CD4-positive, alpha-beta T cell treated with Interleukin-2 at 100 ng/mL for 4 hours (primary cell): ENCODE measurements around the gene ULBP3.
"Not testable (repeated sequence)": the region's sequence is repeated elsewhere in the genome, so short reads cannot be mapped to it uniquely, and the experiment has no call there.

ENCODE experiments used
- DNase-seq: peaks from one replicate; pipeline ENCODE4 v3.0.0-alpha.2; 2020; ENCODE audit warnings: low spot score

ULBP3 gene

GRCh38 chr6:150076196-150076893 lies 7.4 kb upstream of the ULBP3 start:
- DNase-seq, result no peak

DNA sequence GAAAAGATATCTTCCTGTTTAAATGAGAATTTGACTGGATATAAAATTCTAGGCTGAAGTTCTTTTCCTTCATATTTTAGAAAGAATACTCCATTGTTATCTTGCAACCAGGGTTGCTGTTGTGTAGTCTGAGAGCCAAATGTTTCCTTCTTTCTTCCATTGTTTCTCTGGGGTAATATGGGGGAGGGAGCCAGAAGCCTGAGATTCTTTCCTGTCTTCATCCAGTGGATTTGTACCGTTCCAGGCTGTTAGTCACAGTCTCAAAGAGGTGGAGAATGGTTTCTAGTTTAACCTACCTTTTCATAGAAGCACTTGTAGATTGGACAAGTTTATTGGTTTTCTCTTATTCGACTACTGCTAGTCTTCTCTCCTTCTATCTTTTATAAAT lies 6.1 kb upstream of the ULBP3 start:
- no peak for DNase-seq

DNA sequence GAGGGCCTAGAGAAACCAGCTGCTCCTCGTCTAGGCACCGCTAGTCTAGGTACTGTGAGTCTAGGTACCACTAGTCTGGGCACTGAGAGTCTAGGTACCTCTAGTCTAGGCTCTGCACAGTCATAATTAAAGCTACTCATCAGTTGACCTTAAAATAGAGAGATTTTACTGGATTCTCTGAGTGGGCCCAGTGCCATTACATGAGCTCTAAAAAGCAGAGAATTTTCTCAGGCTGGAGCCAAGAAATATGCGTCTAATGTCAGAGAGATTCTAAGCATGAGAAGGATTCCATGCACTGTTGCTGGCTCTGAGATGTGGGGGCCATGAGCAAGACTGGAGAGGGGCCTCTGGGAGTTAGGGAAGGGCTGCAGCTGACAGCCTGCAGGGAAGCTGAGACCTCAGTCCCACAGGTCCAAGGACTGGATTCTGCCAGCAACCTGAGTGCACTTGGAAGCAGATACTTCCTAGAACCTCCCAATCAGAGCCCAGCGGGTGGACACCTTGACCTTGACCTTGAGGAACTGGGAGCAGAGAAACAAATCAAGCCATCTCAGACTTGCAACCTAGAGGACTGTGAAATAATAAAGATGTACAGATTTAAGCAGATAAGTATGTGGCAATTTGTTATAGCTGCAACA lies 5.6 kb upstream of the ULBP3 start:
- DNase-seq, result not testable (repeated sequence)

DNA sequence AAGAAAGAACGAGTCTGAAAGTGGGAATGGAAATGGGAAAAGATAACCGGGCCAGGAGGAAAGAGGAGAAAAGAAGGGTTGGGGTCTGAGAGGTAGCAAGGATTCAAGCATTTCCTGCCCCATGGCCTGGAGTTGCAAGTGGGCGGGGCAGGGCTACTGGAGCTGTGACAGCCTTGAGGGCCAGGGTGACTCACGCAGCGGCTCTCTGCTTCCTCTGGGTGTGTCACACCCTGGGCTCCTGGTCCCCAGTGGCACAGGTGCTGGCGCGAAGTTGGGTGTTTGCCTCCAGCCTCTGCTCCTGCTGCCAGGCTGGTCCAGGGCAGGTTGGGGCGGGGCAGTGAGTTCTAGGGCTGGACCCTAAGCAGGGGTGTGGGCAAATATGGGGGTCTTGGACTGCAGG lies 3.3 kb upstream of the ULBP3 start:
- DNase-seq, result peak; percentile 55

GRCh38 chr6:150070236-150070818 lies 1.4 kb upstream of the ULBP3 start:
- no peak for DNase-seq

- DNase-seq, result no peak
Observed at GRCh38 chr6:150069706-150070105, 785 bp upstream of the ULBP3 start.

GRCh38 chr6:150068151-150068550 lies 770 bp downstream of the ULBP3 start:
- no peak for DNase-seq

DNA sequence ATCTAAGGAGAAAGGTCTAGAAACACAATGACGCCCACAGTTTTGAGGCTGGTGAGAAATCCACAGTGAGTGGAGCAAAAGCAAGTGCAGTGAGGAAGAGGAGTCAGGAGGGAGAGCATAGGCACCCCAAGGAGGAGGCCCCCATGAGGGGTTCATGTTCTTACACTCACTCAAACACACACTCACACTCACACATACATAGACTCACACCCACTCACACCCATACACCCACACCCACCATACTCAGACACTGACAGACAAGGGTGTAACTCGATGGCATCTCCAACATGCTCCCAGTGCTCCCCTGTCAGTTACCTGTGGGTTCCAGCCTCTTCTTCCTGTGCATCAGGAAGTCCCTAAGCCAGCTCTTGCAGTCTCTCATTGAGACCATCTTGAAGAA lies 3.8 kb downstream of the ULBP3 start:
- no peak for DNase-seq

- DNase-seq, result no peak
Observed at GRCh38 chr6:150063640-150064039, 5.3 kb downstream of the ULBP3 start.

DNA sequence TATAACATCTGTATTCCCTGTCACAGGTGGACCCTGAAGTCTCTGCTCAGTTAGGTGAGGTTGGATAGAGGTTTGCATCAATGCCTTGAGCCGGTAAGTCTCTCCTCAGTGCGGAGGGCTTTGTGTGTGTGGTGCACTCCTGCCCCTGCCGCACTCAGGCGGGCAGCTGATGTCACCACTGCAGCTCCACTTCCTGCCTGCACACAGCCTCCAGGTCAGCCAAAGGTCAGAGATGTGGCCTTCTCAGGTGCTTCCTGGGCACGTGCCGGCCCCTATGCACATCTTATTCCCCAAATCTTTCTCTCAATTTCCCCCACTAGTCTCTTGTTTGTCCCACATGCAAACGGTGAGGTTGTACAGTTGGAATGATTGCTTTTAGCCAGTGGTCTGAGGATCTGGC lies 8.9 kb downstream of the ULBP3 start:
- not testable (repeated sequence) for DNase-seq

DNA sequence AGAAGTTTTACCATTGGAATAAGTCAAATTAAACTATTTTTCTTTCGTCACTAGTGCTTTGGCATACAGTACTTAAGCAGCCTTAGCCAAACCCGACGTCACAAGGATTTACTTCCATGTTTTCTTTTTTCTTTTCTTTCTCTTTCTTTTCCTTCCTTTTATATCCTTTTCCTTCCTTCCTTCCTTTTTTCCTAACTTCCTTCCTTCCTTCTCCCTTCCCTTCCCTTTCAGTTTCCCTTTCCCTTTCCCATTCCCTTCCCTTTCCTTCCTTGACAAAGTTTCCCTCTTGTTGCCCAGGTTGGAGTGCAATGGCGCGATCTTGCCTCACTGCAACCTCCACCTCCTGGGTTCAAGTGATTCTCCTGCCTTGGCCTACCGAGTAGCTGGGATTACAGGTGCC lies 9.9 kb downstream of the ULBP3 start:
- no peak for DNase-seq

DNA sequence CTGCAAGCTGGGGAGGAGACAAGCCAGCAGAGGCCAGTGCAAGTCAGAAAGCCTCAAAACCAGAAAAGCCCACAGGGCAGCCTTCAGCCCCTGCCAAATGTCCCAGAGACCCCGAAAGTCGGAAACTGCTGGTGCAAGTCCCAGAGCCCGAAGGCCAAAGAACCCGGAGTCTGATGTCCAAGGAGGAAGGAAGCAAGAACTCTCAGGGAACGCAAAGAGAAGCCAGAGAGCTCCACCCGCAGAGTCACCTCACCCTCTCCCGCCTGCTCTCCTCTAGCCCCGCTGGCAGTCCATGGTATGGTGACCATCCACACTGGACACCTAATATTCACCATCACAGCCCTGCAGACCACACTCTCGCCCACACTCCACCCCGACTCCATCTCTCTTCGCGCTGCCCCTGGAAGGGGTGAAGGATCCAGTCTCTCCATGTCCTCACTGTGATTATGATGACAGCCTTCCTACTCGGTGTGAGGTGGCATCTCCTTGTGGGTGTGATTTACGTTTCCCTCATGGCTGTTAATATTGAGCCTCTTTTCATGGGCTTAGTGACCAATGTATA lies 10.6 kb downstream of the ULBP3 start:
- DNase-seq, result no peak

- DNase-seq, result no peak
Observed at GRCh38 chr6:150057501-150057951, 11.4 kb downstream of the ULBP3 start.

DNA sequence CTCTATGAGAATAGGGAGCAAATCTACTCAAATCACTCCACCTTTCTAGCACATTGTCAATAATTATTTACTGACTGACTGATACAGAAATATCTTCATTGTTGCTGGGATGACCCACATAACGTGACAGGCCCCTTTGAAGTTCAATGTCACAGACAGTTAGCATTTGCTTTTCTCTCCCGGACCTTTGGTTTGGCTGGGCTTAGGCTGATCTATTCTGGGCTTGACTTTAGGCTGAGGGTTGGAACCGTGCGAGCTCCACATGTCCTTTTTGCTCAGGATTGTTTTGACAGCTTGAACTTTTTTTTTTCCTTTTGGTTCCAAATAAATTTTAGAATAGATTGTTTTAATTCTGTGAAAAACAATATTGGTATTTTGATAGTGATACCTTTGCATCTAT lies 12.0 kb downstream of the ULBP3 start:
- DNase-seq, result no peak

GRCh38 chr6:150056156-150056555 lies 12.8 kb downstream of the ULBP3 start:
- no peak for DNase-seq

DNA sequence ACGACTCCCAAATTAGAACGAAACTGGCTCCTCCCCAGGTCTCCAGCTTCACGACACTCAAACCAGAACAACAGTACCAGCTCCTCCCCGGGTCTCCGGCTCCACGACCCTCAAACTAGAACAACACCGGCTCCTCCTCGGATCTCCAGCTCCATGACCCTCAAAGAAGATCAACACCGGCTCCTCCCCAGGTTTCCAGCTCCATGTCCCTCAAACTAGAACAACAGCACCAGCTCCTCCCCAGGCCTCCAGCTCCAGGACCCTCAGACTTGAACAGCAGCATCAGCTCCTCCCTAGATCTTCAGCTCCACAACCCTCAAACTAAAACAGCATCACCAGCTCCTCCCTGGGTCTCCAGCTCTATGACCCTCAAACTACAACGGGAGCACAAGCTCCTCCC lies 13.8 kb downstream of the ULBP3 start:
- no peak for DNase-seq

- DNase-seq, result no peak
Observed at GRCh38 chr6:150053450-150053849, 15.5 kb downstream of the ULBP3 start.

GRCh38 chr6:150050846-150051245 lies 18.1 kb downstream of the ULBP3 start:
- DNase-seq, result no peak

DNA sequence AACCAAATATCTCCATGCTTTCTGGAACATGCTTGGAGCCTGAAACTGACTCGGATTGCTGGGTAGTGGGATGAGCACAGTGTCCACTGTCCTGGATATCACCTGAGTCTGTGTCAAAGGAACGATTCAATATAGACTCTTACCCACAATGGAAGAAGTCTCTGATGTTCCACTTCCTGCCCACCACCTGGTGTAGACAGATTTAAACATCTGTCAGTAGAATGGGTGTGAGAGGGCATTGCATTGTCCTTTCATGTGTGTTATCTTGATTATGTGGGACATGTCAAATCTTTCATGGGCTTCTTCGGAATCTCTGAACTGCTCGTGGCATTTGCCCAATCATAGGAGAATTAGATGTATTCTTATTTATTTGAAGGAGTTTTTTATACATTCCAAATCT lies 20.8 kb downstream of the ULBP3 start:
- no peak for DNase-seq

DNA sequence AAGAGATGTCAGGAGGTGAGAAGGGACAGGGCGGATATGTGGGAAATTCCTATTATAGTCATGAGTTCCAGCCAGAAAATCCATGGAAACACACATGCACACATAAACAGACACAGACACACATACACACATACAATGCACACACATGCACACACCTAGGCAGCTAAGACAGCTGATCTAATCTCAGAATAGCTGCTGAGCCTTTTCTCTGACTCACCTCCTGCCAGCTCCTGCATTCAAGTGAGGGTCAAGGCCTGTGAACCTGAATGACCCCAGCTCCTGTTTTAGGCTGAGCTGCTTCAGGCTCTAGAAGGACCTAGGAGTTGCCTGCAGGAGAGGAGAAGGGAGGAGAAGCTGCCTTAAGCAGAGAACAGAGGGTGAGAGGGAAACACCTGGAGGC lies 22.0 kb downstream of the ULBP3 start:
- DNase-seq, result no peak

DNA sequence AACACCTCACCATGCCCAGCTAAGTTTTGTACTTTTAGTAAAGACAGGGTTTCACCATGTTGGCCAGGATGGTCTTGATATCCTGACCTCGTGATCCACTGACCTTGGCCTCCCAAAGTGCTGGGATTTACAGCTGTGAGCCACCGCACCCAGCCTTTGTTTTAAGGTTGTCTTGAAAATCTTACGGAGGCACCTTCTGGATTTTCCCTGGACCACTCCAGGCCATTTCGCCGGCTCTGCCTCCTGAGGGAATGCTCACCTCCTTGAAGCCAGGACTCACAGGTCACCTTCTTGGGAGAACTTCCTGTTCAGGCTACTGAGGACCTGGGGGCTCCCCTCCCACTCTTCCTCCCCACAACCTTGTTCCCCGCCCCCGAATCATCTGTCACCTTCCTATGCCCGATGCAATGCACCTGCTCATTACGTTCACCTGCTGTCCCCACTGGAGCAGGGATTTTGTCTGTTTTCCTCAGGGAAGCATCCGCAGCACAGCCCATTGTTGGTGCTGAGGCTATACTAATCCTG lies 24.2 kb downstream of the ULBP3 start:
- no peak for DNase-seq

DNA sequence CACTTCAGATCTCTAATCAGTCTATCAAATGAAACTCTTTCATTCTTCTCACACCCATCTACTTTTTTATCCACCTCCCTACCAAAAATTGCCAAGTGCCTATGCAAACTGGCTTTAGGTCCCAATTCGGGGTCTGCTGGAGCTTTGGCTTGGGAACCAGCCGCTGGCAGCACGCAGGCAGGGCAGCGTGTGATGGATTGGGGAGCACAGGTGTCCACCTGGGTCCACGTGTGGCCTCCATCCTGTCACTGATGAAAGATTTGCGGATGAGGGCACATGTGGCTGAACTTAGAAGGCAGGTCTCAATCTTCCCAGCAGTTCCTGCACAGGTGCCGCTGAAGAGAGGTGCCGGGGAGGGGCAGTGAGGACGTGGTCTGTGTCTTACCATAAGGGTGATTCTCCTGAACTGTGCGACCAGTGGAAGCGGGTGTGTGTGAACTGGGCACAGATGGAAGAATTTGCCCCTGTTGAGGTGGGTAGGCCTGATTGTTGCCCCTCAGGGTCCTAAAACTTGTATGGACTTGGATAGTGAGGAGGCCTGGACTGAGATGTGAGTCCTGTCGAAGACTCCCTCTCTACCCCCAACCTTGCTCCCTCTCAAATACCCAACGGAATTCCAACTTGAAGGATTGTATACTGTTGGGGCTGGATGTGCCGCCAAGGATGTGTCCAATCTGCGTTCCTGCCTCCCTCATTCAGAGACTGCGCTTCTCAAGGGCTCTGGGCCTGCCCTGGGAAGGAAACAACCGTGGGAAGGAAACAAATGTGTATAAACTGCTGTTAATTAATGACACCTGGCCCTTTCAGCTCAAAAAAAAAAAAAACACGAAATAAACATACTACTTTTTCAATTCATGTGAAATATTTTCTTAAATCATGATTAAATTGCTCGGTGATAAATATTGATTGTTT lies 25.2 kb downstream of the ULBP3 start:
- no peak for DNase-seq
